ENCODE results near the gene OSBPL5.

The OSBPL5 gene

GRCh38 chr11:3058753-3059664 lies 106.1 kb downstream of the OSBPL5 start:
- Histone ChIP-seq H3K4me3 (ENCODE audit: low read depth, low read length) (no peak overlapping the region), H3K27ac (ENCODE audit: extremely low read depth, low read depth, low read length) (no peak overlapping the region), H3K4me1 (ENCODE audit: control insufficient read depth, insufficient read depth, low read length) (no peaks in the 10 kb centered on the region), H3K9me3 (ENCODE audit: control insufficient read depth, insufficient read depth, low read depth, low read length) (no peaks in the 10 kb centered on the region), H3K36me3 (ENCODE audit: control insufficient read depth in 2 of 2, insufficient read depth in 1 of 2, low read length in 2 of 2) (peaks cover 0 to 7% of the 10 kb centered on the region in 2 experiments; a peak in 1 of 3 replicates)
- TF ChIP-seq HOXC10 (CRISPR knock-in tag; IDR thresholded peaks at IDR 0.05) (no peak), ZNF692 (tag by site-specific recombination; IDR thresholded peaks at IDR 0.05) (0 out of 2 replicates have a peak, but pooled peaks have one; percentile 44), PRDM10 (tag by site-specific recombination; IDR thresholded peaks at IDR 0.05) (peak; percentile 37; the same call in 1 of the 2 replicates), ZFP69B (tag by site-specific recombination; IDR thresholded peaks at IDR 0.05) (0 out of 2 replicates have a peak, but pooled peaks have one; percentile 13), ZBTB17 (tag by site-specific recombination; IDR thresholded peaks at IDR 0.05) (no peak), ZNF449 (tag by site-specific recombination; IDR thresholded peaks at IDR 0.05) (no peak), KLF16 (tag by site-specific recombination; IDR thresholded peaks at IDR 0.05) (no peak), ZNF354C (tag by site-specific recombination; IDR thresholded peaks at IDR 0.05; ENCODE audit: borderline replicate concordance, low read depth) (no peak), ZNF701 (tag by site-specific recombination; IDR thresholded peaks at IDR 0.05) (no peak)
- CTCF ChIA-PET, result interaction anchor here (0.7 to 1.2 kb wide), 2 partner anchors 9 to 32 kb away, joined by 3 to 5 read pairs; no protein-coding TSS in a partner anchor
- POLR2A ChIA-PET, result interaction anchor here (0.7 kb wide), 1 partner anchor 26 kb away, joined by 3 read pairs; no protein-coding TSS in a partner anchor

GRCh38 chr11:3057069-3057963 lies 107.8 kb downstream of the OSBPL5 start, which contains the start of gene CARS1:
Gene CARS1, minus strand, starts transcription at chr11:3057423. Its CDS starts 56 bp downstream, at chr11:3057367.
- Histone ChIP-seq H3K4me3 (ENCODE audit: low read depth, low read length) (peak within 1 kb of the TSS; percentile 94), H3K4me1 (ENCODE audit: control insufficient read depth, insufficient read depth, low read length) (peaks cover 3% of the 10 kb centered on the region; the same call in 1 of the 2 replicates), H3K36me3 (ENCODE audit: control insufficient read depth in 2 of 2, insufficient read depth in 1 of 2, low read length in 2 of 2) (peaks cover 0 to 13% of the 10 kb centered on the region in 2 experiments; a peak in 1 of 3 replicates), H3K27ac (ENCODE audit: extremely low read depth, low read depth, low read length) (peak within 1 kb of the TSS; percentile 57), H3K9me3 (ENCODE audit: control insufficient read depth, insufficient read depth, low read depth, low read length) (no peaks in the 10 kb centered on the region)
- ChIA-PET CTCF (interaction anchor here (0.9 kb wide), 1 partner anchor 34 kb away, joined by 3 read pairs; no protein-coding TSS in a partner anchor), POLR2A (interaction anchor here (0.5 to 2.0 kb wide), 6 partner anchors 14 to 65 kb away, joined by 3 to 12 read pairs (median 4); partner anchors contain the start of gene NAP1L4)
- TF ChIP-seq SP2 (tag by site-specific recombination; IDR thresholded peaks at IDR 0.05) (peak; percentile 84), MYNN (tag by site-specific recombination; IDR thresholded peaks at IDR 0.05; ENCODE audit: borderline replicate concordance) (no peak), BCL11A (tag by site-specific recombination; IDR thresholded peaks at IDR 0.05; ENCODE audit: low read depth) (0 out of 2 replicates have a peak, but pooled peaks have one; percentile 32), ZBTB26 (tag by site-specific recombination; optimal IDR thresholded peaks at IDR 0.05) (peak; percentile 69), ZNF488 (tag by site-specific recombination; IDR thresholded peaks at IDR 0.05) (no peak), ZNF555 (tag by site-specific recombination; conservative IDR thresholded peaks at IDR 0.05) (no peak), ZBTB17 (tag by site-specific recombination; IDR thresholded peaks at IDR 0.05) (peak; percentile 87), PATZ1 (tag by site-specific recombination; IDR thresholded peaks at IDR 0.05) (0 out of 2 replicates have a peak, but pooled peaks have one; percentile 35)

Measured in HEK293 (cell line).